HL-60 (cell line): Measurements from ENCODE around the gene CES1.
"Not testable (repeated sequence)": the region's sequence is repeated elsewhere in the genome, so short reads cannot be mapped to it uniquely, and the experiment has no call there.

ENCODE experiments used
- DNase-seq, 2 experiments: peaks; one replicate each; pipeline ENCODE4 v3.0.0-alpha.2; 2010 to 2020; ENCODE audit warnings: low read depth in 1 of 2, low spot score in 1 of 2
- H3K27ac ChIP-seq: fragments of 250-450 bp; sonication (Bioruptor Pico); replicated peaks from 2 replicates; pipeline ENCODE4 v1.5.1; 2020; ENCODE audit warnings: mild to moderate bottlenecking, moderate library complexity
- H3K27me3 ChIP-seq: fragments of 250-450 bp; sonication (Bioruptor Pico); 2 replicates; pipeline ENCODE4 v1.5.1; 2021; ENCODE audit warnings: mild to moderate bottlenecking, moderate library complexity; ENCODE audit not compliant: insufficient read depth, poor library complexity, severe bottlenecking
- H3K4me3 ChIP-seq: replicated peaks from 2 replicates; pipeline ENCODE4 v1.5.1; 2011; ENCODE audit warnings: mild to moderate bottlenecking, control low read depth, low read length; ENCODE audit not compliant: insufficient read depth
- CTCF ChIP-seq: IDR thresholded peaks from one replicate; pipeline ENCODE4 v1.5.1; 2011; ENCODE audit warnings: low read length, control low read depth, inconsistent platforms; ENCODE audit not compliant: insufficient read depth
- GABPA ChIP-seq: IDR thresholded peaks from 2 replicates; pipeline ENCODE4 v1.6.1; 2012; ENCODE audit warnings: low read depth
- POLR2AphosphoS5 ChIP-seq: IDR thresholded peaks from 2 replicates; pipeline ENCODE4 v1.6.1; 2012; ENCODE audit warnings: low read depth
- REST ChIP-seq: IDR thresholded peaks from 2 replicates; pipeline ENCODE4 v1.6.1; 2012; ENCODE audit warnings: low read depth; ENCODE audit not compliant: insufficient replicate concordance
- SPI1 ChIP-seq: IDR thresholded peaks from 2 replicates; pipeline ENCODE4 v1.6.1; 2012; ENCODE audit warnings: low read depth, mild to moderate bottlenecking, borderline replicate concordance

CES1 gene

GRCh38 chr16:55756963-55757362, 75.9 kb downstream of the CES1 start:
- TF ChIP-seq GABPA (no peak), SPI1 (no peak), REST (no peak), CTCF (no peak), POLR2AphosphoS5 (no peak)
- no peaks in the 10 kb centered on the region for H3K27me3 ChIP-seq
- no peak overlapping the region for H3K4me3 ChIP-seq
- peak; percentile 68 to 86 for DNase-seq
- H3K27ac ChIP-seq, result 0 out of 2 replicates have a peak overlapping the region, but pooled peaks have one; percentile 2

DNA sequence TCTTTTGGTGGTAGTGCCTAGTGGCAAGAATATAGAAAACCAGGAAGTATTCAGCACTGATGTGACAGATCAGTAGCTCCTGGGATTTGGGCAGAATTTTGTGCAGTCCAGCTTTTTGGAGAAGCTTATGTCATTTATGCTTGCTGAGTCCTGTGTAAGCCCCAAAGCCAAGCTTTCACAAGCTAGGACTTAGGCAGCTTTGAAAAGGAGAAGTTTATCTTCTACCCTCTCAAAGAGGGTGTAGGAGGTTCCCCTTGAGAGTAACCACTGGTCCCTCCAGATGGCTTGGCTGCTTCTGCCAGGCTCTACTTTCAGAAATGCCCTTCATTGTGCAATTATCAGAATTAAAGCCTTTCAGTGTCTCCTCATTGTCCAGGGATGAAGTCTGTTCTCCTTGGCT, 78.8 kb downstream of the CES1 start:
- H3K27me3 ChIP-seq, result no peaks in the 10 kb centered on the region
- DNase-seq, result peak in 1 of 2 experiments; percentile 84
- peak overlapping the region; percentile 72 for H3K27ac ChIP-seq
- H3K4me3 ChIP-seq, result no peak overlapping the region
- TF ChIP-seq REST, result no peak
- peak; percentile 19; the same call in 1 of the 2 replicates for TF ChIP-seq SPI1

DNA sequence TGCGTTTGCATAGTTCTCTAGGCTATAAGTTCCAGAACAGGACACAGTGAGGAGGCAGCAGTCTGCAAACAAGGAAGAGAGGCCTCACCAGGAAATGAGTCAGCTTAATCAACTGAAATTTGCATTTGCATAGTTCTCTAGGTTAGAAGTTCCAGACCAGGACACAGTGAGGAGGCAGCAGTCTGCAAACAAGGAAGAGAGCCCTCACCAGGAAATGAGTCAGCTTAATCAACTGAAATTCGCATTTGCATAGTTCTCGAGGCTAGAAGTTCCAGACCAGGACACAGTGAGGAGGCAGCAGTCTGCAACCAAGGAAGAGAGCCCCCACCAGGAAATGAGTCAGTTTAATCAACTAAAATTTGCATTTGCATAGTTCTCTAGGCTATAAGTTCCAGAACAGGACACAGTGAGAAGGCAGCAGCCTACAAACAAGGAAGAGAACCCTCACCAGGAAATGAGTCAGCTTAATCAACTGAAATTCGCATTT, 79.7 kb downstream of the CES1 start:
- peak; percentile 53 to 73 for DNase-seq
- not testable (repeated sequence) for H3K27me3 ChIP-seq, H3K4me3 ChIP-seq
- peak overlapping the region; percentile 72 for H3K27ac ChIP-seq
